Fibroblast of mammary gland (primary cell): Measurements from ENCODE around the gene TRAIP.
"Not testable (repeated sequence)": the region's sequence is repeated elsewhere in the genome, so short reads cannot be mapped to it uniquely, and the experiment has no call there.

ENCODE experiments used
- DNase-seq: peaks from one replicate; pipeline ENCODE4 v3.0.0-alpha.2; 2010; ENCODE audit warnings: low read depth
- H3K4me3 ChIP-seq: 2 replicates; pipeline ENCODE4 v1.5.1; 2011; ENCODE audit warnings: low read depth, mild to moderate bottlenecking, low read length, moderate library complexity; ENCODE audit not compliant: control insufficient read depth
- TF ChIP-seq, protein P1 (sequence below): conservative IDR thresholded peaks from 2 replicates; pipeline ENCODE4 v1.5.1; 2011; ENCODE audit warnings: low read depth, low read length, inconsistent platforms; ENCODE audit not compliant: control insufficient read depth, insufficient read depth

The TRAIP gene

DNA sequence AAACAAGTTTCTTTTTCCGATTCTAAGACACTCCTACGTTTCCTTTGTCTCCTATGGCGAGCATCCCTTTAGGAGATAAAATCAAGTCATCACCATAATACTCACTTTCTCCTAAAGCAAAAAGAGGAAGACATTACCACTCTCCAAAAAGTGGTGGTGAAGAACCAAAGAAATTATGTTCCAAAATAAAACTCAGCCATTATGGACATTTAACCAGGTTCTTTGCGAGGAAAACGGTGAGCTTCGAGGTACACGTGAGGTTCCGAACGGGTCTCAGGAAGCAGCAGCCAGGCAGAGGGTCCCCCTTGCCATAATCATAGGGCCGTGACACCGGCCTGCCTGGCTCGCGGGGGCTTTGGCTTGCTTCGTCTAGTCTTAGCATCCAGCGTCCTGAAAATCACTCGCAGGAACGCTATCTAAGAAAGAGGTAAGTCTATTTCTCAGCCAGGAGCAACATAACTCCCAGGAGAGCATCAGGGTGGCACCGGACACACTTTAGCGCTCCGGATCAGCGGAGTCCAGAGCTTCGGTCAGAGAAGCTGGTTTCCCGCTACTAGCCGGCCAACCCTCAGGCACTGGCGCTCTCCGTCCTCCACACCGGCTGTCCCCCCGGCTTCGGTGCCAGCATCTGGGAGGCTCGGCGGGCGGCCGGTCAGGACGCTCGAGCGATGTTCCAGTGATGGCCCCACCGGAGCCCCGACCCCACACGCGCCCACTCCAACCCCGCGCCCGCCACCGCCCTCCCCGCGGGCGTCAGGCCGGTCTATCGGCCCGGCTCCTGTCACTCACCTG is 70.6 kb downstream of the TRAIP start:
- peak; percentile 35 for DNase-seq
- peak overlapping the region; percentile 87 for H3K4me3 ChIP-seq
- TF ChIP-seq, protein P1, sequence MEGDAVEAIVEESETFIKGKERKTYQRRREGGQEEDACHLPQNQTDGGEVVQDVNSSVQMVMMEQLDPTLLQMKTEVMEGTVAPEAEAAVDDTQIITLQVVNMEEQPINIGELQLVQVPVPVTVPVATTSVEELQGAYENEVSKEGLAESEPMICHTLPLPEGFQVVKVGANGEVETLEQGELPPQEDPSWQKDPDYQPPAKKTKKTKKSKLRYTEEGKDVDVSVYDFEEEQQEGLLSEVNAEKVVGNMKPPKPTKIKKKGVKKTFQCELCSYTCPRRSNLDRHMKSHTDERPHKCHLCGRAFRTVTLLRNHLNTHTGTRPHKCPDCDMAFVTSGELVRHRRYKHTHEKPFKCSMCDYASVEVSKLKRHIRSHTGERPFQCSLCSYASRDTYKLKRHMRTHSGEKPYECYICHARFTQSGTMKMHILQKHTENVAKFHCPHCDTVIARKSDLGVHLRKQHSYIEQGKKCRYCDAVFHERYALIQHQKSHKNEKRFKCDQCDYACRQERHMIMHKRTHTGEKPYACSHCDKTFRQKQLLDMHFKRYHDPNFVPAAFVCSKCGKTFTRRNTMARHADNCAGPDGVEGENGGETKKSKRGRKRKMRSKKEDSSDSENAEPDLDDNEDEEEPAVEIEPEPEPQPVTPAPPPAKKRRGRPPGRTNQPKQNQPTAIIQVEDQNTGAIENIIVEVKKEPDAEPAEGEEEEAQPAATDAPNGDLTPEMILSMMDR = no peak

GRCh38 chr3:49782277-49782676 is 74.1 kb downstream of the TRAIP start:
- not testable (repeated sequence) for DNase-seq, H3K4me3 ChIP-seq

GRCh38 chr3:49781415-49782199 is 74.8 kb downstream of the TRAIP start:
- no peak overlapping the region for H3K4me3 ChIP-seq
- no peak for DNase-seq
- TF ChIP-seq, protein P1 = no peak

GRCh38 chr3:49780975-49781365 is 75.4 kb downstream of the TRAIP start:
- not testable (repeated sequence) for H3K4me3 ChIP-seq, DNase-seq

DNA sequence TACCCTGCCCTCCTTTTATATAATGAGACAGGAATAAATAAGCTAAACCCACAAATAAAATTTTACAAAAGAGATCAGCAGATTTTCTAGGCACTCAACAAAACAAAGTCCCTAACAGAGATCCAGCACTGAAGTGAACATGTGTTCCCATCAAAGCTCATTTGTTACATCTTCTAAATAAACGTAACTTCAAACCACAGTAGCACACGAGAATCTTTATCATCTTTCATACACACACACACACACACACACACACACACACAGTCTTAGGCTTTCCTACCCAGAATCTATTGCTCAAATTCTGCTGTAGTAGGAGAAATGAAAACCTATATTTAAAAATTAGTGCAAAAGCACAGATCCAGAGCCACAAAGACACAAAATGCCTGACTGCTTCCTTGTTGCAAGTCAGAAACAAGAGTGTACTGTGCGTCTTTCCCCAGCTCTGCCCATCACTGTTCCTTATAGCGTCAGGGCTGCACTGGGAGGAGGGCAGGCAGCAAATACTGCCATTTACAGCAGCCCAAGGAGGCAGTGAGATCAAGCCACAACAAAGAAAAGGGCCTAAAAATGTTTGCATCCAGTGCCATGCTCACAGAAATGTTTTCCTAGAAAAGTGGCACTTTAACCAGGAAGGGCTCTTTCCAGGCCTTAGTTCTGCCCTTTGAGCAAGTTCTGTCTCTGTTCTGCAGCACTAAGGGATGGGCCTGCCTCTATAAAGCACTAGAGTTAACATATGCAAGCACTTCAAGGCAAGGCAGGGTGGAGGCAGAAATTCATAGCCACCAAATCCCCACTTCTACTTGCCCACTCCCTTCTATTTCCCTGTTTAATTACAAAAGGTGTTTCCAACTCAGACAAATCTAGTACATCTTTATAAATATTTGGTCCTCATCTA is 76.0 kb downstream of the TRAIP start:
- TF ChIP-seq, protein P1 = no peak
- no peak for DNase-seq
- no peak overlapping the region for H3K4me3 ChIP-seq

GRCh38 chr3:49779358-49780079 is 76.8 kb downstream of the TRAIP start:
- no peak for DNase-seq
- no peak overlapping the region for H3K4me3 ChIP-seq
- TF ChIP-seq, protein P1 = no peak
